Measurements from ENCODE around the gene DMXL2. TPM values are rescaled to one million over a fixed set of nuclear protein-coding genes. Genes with fewer than 3 reads are reported as not detected.
A peak's percentile ranks its signal among the peaks of the same experiment; 100 is the strongest.

DMXL2 gene
- total and polyA plus RNA-seq, 9 of the 15 experiments (the other 6 are each of a cell fraction or from before 2014, with no cell fraction given): 9.3 to 57.7 (median 30.7) TPM

- TF ChIP-seq UBTF (IDR thresholded peaks at IDR 0.05; ENCODE audit: borderline replicate concordance in 1 of 2, low read depth in 2 of 2, low read length in 2 of 2) (no peak), TSC22D4 (tag; IDR thresholded peaks at IDR 0.05) (no peak), ZNF766 (CRISPR knock-in tag; conservative IDR thresholded peaks at IDR 0.05) (0 out of 2 replicates have a peak, but pooled peaks have one; percentile 35), PRMT5 (CRISPR knock-in tag; IDR thresholded peaks at IDR 0.05) (no peak), ZNF707 (CRISPR knock-in tag; conservative IDR thresholded peaks at IDR 0.05) (no peak), PTTG1 (tag; IDR thresholded peaks at IDR 0.05; ENCODE audit: low read depth) (peak; percentile 77), RBM14 (IDR thresholded peaks at IDR 0.05; ENCODE audit: borderline replicate concordance, insufficient read depth, low read depth, low read length) (no peak), ATF2 (CRISPR knock-in tag; IDR thresholded peaks at IDR 0.05) (no peak), KDM5B (IDR thresholded peaks at IDR 0.05; ENCODE audit: insufficient replicate concordance, low read depth, low read length) (no peak), TRIM24 (IDR thresholded peaks at IDR 0.05) (no peak), GTF2A2 (tag; IDR thresholded peaks at IDR 0.05) (peak; percentile 85), CXXC5 (CRISPR knock-in tag; IDR thresholded peaks at IDR 0.05) (peak; percentile 53; the same call in 1 of the 2 replicates), ZNF197 (CRISPR knock-in tag; IDR thresholded peaks at IDR 0.05; ENCODE audit: low read depth) (peak; percentile 75; the same call in 1 of the 2 replicates), DMBX1 (CRISPR knock-in tag; IDR thresholded peaks at IDR 0.05; ENCODE audit: borderline replicate concordance) (peak; percentile 86), CGGBP1 (CRISPR knock-in tag; IDR thresholded peaks at IDR 0.05) (no peak), CTCF (IDR thresholded peaks at IDR 0.05 in 2 of 3, conservative IDR thresholded peaks at IDR 0.05 in 1 of 3; ENCODE audit: insufficient read depth in 2 of 3, low read depth in 1 of 3, low read length in 3 of 3) (no peak), SUPT5H (IDR thresholded peaks at IDR 0.05) (no peak), PHTF2 (CRISPR knock-in tag; IDR thresholded peaks at IDR 0.05) (no peak), ZNF584 (CRISPR knock-in tag; IDR thresholded peaks at IDR 0.05; ENCODE audit: low read depth) (peak; percentile 26; the same call in 1 of the 2 replicates), FOXO4 (CRISPR knock-in tag; IDR thresholded peaks at IDR 0.05) (no peak), ZNF311 (CRISPR knock-in tag; IDR thresholded peaks at IDR 0.05) (peak; percentile 71; the same call in 1 of the 2 replicates), TAF1 (IDR thresholded peaks at IDR 0.05; ENCODE audit: control insufficient read depth, extremely low read depth, insufficient read depth, low read length, severe bottlenecking) (no peak)
Measured at GRCh38 chr15:51579012-51579411, 43.6 kb downstream of the DMXL2 start (continued).
